HG03135 (cell line): ENCODE data around the gene MFSD12.

Experiments
- ATAC-seq: cut with Tn5 transposase; IDR thresholded peaks from one replicate; pipeline ENCODE4 v1.9.1; 2021; ENCODE audit warnings: mild to moderate bottlenecking, moderate library complexity; ENCODE audit not compliant: unreplicated experiment

MFSD12 gene

DNA sequence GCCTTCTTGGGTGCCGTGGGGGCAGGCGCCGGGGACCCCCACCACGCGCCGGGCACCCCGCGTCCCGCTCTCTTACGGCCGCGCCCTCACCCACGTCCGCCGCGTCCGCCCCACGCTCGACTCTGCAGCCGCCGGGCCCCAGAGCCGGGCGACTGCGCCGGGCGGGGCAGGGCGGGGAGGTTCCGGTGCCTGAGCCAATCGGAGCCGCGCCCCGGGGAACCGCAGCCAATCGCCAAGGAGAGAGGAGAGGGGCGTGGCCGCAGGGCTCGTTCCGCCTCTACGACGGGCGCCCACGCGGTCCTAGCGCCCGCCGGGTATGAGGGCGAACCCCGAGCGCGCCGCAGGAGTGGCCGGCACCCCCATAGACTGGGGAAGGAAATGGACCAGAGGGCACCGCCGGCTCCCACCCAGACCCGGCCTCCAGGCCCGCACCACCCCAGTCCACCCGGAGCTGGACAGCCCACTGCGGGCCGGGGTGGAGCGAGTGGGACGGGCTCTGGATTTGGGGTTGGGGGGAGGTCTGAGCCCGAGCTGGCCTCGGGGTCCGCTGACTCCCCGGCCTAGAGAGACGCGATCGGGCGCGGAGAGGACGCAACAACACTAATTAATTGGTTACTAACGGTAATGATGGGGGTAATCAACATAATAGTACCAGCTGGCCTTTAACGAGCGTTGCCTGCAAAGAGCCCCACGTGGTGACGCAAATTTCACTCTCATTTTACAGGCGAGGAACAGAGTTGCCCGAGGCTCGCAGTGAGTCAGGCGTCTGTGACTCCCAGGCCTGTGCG is at the start of gene MFSD12:
TSS of gene MFSD12 (minus strand) at position 126 of the 788 bp plus-strand sequence. CDS start 183 bp downstream, outside the sequence.
- ATAC-seq = peak; percentile 83

DNA sequence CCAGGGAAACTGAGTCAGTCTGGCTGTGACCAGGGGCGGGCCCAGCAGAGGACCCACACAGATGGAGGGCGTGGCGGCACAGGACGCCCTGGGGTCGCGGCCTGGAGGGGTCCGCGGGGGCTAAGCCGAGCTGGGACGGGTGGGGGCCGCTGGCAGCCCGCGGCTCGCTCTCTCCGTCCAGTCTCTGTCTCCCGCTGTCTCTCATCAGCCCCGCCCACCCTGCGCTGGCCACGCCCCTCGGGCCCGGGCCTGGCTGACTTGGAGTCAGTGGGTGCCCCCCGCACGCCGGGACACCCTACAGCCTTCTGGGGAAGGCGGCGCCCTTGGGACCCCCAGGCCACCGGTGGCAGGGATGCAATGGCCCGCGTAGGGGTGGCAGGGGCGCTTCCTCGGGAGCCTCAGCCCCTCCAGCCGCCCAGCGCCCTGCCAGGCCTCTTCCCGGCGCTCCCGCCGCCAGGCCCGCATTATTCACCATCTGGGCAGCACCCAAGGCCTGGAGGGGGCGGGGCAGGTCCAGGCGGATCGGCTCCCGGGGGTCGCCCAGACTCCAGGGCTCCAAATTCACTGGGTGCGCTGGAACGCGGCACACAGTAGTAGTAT is 49.4 kb upstream of the MFSD12 start, which contains the start of gene TBXA2R:
TSS of gene TBXA2R (minus strand) at position 186 of the 600 bp plus-strand sequence. CDS start 6,241 bp downstream, outside the sequence.
- no peak for ATAC-seq

DNA sequence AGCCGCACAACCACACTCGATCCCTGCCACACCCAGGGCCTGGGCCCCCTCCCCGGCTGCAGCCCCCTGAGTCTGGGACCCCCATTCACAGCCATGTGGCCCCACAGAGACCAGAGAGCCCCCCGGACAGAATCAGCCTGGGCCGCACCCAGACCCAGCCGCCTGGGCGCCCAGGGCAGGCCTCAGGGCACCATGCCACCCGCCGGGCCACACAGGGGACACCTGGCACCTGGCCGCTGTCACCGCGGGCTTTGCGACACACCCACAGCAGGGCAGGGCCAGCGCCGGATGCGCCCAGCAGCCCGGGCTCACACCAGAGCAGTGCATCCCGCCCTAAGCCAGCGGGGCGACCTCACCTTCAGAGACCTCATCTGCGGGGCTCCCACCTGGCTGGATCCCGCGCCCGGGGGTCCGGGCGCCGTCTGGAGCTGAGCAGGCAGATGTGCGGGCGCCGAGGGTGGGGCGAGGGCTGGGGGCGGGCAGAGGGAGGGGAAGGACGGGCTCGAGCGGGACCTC is 48.8 kb upstream of the MFSD12 start:
- ATAC-seq = no peak

DNA sequence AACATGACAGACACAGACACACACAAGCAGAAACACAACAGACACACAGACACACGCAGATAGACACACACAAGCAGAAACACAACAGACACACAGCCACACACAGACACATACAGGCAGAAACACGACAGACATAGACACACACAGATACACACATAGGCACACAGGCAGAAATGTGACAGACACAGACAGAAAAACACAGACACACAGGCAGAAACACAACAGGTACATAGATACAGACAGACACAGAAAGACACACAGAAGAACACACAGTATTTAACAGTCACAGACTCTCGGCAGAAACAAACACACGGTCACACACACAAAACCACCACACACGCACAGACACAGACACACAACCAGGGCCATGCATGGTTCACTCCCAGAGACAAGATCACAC is 48.4 kb upstream of the MFSD12 start:
- no peak for ATAC-seq

DNA sequence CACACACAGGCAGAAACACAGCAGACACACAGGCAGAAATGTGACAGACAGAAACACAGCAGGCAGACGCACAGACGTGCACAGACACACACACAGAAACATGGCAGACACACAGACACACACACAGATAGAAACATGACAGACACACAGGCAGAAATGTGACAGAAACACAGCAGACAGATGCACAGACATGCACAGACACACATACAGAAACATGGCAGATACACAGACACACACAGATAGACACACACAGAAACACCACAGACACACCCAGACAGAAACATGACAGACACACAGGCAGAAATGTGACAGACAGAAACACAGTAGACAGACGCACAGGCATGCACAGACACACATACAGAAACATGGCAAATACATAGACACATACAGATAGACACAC is 48.0 kb upstream of the MFSD12 start:
- ATAC-seq = no peak

DNA sequence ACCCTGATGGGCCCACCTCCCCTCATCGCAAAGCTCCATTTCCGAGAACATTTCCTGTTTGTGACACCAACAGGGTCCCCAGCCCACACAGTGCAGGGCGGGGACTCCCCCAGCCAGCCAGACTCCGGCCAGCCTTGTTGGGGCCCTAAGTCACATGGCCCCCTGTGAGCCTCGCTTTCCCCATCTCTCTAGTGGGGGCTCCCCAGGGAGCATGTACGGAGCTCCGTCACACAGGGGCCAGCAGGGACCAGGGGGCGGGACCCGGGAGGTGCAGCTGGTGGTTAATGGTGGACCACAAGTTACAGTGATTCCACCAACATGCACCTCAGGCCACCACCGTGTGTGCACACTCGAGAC is 47.6 kb upstream of the MFSD12 start:
- no peak for ATAC-seq

DNA sequence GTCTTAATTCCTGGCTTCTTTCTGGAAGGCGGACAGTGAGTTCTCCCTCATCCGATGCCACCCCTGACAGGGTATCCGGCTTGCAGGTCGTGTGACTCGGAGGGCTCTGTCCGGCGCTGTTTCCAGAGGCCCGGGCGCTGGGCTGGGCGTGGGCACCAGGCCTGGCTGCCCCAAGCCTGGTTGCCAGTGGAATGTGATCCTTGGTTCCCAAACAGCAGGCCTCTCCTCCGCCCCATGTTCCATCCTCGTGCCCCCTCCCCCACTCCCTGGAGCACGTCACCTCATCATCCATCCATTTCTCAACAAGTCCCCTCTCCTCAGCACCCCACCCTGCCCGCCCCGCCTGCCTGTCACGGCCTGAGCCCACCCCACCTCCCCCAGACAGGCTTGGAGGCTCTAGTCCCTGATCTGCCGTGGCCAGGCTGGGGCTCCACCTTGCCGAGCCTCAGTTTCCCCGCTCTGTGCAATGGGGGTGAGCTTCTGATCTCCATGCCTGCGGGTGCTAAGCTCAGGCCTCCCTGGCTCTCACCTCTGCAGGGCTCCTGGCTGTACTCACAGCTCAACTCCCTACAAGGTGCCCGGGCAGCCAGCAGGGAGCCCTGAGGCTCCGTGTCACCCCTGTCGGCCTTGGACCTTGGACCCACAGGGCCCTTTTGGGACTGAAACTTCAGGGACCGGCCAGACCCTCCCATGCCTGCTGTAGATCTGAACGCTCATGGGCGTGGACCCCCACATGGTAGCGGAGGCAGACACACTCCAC is 47.0 kb upstream of the MFSD12 start:
- ATAC-seq = no peak

DNA sequence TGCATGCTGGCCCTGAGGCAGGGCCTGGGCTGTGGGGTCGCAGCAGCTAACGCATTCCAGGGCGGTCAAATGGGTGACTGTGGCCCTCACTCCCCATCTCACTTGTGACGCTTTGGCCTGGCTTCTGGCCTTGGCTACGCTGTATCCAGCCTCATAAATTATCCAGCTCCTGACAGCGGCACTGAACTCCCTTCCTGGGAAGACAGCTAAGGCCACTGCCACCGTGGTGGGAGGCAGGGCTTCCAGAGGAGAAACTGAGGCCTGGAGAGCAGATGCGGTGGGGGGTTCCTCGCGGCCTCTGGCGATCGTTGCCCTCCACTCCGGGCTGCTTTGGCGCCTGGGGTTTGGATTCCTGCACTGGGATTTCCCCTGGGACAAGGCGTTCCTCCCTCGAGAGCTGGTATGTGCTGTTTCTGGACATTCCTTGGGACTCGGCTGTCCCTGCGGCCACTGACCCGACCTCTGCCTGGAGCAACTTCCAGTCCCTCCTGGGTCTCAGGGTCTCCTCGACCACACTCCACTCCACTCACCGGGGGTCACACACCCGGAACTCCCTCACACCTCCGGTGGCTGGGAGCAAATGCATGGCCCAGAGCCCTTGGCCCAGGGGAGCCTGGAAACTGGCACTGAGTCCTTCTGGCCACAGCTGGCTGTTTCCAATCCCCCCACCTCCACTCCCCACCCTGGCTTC is 45.9 kb upstream of the MFSD12 start:
- no peak for ATAC-seq

DNA sequence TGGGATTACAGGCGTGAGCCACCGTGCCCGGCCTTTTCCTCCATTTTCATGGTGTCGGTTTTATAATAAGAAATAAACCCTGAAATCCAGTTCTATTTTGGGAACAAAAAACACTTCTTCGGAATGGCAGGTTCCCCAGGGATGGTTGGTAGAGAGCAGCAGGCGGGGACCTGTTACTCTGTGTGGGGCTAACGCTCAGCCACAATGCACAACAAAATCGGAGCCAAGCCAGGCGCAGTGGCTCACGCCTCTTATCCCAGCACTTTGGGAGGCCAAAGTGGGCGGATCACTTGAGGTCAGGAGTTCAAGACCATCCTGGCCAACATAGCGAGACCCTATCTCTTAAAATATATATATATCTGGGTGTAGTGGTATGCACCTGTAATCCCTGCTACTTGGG is 43.6 kb upstream of the MFSD12 start:
- no peak for ATAC-seq

DNA sequence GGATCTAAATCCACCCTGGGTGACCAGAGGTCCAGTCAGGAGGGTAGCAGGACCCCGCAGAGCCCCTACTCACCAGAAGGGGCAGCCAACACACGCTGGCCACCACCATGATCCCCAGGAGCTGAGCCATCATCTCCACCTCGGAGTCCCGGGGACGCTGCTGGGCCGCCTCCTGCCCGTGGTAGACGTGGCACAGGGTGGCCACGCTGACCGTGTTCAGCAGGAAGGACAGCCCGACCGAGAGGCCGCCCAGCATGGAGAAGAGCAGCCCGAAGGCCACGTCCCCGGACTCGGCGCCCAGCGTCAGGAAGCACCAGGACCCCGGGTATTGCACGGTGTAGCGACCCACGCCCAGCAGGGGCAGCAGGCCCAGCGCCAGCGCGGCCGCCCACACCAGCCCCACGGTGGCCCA is 42.4 kb upstream of the MFSD12 start:
- no peak for ATAC-seq

DNA sequence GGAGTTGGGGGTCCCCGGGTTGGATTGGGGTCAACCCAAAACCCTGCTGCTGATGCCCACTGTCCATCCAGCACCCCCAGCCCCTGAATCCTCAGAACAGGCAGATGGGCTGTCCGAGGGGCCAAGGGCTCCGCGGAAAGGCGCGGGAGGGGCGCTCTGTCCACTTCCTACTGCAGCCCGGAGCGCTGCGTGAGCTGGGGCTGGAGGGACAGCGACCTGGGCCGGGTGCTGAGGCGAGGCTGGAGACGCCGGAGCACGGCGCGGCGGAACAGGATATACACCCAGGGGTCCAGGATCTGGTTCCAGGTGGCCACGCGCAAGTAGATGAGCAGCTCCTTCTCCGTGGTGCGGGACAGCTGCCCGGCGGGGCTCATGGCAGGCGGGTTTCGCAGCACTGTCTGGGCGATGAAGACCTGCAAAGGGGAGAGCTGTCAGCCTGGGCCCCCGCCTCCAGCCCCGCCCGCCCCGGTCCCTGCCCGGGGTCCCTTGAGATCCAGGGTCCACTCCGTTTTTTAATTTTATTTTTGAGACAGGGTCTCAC is 38.2 kb upstream of the MFSD12 start:
- no peak for ATAC-seq

DNA sequence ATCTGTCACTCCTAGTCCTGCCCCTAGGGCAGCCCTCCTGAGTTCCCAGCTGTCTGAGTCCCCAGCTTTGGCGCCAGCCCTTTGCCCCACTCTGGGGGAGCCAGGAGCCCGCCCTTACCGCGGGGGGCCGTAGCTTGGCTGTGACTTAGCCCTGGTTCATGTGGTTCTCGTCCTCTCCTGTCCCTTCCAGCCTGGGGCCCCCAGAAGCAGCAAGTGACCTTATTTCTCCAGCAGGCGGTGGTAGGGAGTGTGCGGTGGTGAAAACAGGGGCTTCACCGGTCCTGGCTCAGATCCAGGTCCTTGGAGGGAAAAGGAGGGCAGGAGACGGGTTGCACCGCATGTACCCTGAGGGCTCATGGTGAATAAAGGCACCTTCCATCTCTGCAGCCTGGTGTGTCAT is 35.8 kb upstream of the MFSD12 start:
- ATAC-seq = no peak

DNA sequence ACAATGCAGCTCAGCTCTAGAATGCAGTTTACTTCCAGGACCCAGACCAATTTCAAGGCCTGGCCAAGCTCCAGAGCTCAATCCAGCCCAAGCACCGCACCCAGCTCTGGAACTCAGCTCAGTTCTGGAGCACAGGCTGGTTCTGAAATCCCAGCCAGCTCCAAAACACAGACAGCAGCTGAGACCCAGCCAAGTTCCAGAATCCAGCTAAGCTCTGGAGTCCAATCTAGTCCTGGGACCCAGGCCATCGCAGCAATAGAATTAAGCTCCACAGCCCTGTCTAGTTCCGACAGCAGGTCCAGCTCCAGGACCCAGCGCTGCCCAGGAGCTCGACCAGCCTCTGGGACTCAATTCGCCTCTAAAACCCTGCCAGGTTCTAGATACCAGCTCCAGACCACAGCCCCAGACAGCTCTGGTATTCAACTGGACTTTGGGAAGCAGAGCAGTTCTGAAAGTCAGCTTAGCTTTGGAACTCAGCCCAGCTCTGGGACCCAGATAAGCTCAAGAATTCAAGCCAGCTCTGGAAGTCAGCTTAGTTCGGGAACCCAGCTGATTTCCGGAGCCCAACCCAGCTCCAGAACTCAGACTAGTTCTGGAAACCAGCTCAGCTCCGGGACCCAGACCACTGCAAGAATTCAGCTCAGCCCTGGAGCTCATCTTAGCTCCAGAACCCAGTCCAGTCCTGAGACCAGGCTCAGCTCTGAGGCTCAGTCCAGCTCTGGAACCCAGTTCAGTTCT is 34.7 kb upstream of the MFSD12 start:
- ATAC-seq = no peak

DNA sequence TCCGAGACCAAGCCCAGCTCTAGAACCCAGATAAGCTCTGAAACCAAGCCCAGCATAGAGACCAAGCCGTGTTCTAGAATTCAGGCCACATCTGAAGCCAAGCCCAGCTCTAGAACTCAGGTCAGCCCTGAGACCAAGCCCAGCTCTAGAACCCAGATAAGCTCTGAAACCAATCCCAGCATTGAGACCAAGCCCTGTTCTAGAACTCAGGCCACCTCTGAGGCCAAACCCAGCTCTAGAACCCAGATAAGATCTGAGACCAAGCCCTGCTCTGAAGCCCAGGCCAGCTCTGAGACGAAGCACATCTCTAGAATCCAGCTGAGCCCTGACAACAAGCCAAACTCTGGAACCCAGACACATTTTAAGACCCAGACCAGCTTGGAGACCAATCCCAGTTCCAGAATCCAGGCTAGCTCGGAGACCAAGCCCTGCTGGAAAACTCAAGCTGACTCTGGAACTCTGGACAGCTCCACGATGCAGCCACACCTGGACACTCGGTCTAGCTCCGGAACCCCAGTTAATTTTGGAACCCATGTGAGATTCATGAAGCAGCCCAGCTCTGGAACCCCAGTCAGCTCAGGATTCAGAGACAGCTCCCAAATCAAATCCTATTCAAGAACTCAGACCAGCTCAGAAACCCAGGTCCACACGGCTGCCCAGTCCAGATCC is 33.7 kb upstream of the MFSD12 start:
- ATAC-seq = no peak

DNA sequence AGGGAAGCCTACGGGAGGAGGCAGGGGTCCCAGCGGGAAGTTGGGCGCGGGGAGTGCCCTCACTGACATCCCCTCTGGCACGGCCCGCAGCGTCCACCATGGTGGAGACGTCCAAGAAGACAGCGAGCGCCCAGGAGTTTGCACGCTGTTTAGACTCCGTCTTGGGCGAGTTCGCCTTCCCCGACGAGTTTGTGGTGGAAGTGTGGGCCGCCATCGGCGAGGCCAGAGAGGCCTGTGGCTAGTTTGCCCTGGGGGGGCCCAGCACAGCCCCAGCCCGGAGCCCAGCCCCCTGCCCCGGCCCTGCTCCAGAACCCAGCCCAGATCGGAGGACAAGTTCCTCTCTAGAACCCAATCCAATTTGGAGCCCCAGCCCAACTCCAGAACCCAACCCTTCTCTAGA is 32.6 kb upstream of the MFSD12 start:
- no peak for ATAC-seq

DNA sequence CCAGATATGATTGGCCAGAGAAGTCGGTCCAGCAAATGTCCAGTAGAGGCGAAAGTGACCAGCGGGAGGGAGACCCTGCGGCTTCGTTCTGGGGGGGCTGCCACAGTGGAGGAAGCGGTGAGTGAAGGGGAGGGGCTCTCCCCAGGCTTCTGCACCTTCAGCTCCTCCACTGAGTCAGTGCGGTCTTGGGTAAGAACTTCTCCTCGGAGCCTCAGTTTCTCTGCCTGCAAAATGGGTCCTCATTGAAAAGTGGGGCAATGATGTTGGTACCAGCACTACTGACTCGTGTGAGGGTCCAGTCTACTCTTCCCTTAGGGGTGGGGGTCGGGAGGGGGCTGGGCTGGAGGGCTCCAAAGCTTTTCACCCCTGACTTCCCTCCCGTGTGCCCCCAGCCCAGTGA is 32.1 kb upstream of the MFSD12 start:
- ATAC-seq = no peak

DNA sequence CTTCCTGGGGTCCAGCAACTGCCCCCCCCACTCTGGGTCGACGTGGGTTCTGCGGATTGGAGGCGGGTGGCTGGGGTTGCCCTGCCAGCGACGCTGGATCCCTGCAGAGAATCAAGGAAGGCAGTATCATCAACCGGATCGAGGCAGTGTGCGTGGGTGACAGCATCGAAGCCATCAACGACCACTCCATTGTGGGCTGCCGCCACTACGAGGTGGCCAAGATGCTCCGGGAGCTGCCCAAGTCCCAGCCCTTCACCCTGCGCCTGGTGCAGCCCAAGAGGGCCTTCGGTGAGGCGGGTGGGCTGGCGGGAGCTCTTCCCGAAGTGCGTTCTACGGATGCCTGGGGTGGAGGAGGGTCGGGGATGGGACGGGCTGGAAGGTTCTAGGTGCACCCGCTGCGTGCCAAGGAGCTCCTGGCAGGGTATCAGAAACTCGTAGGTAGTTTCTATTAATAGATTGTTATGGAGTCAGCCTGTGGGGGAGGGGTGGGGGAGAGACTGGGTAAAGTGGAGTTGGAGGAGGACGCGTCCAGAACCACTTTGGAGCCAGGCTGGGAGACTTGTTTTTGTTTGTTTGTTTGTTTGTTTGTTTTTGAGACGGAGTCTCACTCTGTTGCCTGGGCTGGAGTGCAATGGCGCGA is 29.4 kb upstream of the MFSD12 start:
- ATAC-seq = no peak

DNA sequence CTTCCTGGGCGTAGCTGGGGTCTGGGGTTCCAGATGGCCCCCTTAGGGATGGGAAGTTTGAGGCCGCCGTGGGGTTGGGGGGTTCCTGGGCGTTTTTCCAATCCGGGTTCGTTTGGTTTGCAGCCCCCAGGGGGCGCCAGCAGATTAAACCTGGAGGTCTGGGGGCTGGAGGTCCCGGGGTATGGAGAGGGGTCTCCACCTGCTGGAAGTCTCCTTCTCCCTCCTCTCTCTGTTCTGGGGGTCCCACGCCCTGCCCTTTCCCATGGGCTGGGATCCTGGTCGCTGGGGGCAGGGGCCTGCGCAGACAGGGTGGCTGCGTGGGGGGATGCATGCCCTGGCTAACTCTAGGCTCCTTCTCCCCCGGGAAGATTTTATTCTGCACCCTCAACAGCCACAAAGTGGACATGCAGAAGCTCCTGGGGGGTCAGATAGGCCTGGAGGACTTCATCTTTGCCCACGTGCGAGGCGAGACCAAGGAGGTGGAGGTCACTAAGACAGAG is 28.8 kb upstream of the MFSD12 start:
- no peak for ATAC-seq
